ENCODE data around the gene SNX8. TPM values are rescaled to one million over a fixed set of nuclear protein-coding genes. Genes with fewer than 3 reads are reported as not detected.

The SNX8 gene
- total and polyA plus RNA-seq, 4 donors, result 4.1 to 26.5 (median 20.9) TPM

DNA sequence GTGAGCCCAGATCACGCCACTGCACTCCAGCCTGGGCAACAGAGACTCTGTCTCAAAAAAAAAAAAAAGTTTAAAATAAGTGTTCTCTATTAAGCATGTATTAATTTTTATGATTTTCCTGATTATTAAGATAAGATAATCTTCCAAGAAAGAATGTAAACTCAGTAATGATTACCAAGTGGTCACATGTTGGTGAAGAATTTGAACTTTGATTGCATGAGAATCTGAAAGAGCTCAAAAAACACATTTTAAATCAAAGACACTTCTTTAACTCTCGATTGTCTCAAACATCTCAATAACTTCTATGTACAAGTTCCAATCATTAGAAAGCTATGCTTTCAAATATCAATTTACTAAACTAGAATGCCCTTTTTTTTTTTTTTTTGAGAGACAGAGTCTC lies 33.8 kb downstream of the SNX8 start:
- Histone ChIP-seq H3K4me3 (ENCODE audit: low read length in 2 of 2) (no peak overlapping the region), H3K36me3 (ENCODE audit: control insufficient read depth in 1 of 2, insufficient read depth in 2 of 2, low read length in 1 of 2) (peaks cover 0 to 2% of the 10 kb centered on the region in 2 donors), H3K27me3 (ENCODE audit: control insufficient read depth in 1 of 2, insufficient read depth in 2 of 2, low read length in 1 of 2) (no peaks in the 10 kb centered on the region), H3K4me1 (ENCODE audit: control insufficient read depth in 1 of 2, insufficient read depth in 2 of 2, low read length in 2 of 2) (no peaks in the 10 kb centered on the region), H3K9me3 (ENCODE audit: control insufficient read depth, low read length) (no peaks in the 10 kb centered on the region), H3K27ac (ENCODE audit: low read depth in 1 of 2, low read length in 2 of 2) (no peak overlapping the region)
- DNase-seq (no peak), ATAC-seq (ENCODE audit: low FRiP score) (no peak)
- intact Hi-C loops (cut with DNase I), result no loop called here
- 94 to 96% methylated on average over 2 of the region's 2 CpGs for WGBS, 2 donors

DNA sequence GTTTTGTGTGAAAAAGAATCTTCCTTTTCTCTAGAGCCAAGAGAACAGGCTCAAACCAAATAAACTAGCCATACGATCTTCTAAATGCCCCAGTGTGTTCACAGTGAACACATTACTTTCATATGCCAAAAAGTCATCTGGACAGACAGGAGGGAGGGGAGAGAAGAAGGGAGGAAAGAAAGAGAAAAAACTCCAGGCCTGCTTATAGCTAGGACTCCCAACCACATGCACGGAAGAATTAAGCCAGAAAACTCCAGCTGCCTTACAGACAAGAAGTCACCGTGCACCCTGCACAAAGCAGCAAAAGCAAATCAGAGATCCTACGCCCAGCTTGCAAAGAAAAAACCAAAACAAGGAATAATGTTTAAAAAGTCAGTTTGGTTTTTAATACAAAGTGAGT lies 34.3 kb downstream of the SNX8 start:
- peaks cover 0 to 2% of the 10 kb centered on the region in 2 donors for H3K36me3 ChIP-seq (ENCODE audit: control insufficient read depth in 1 of 2, insufficient read depth in 2 of 2, low read length in 1 of 2)
- WGBS, 2 donors, result 55 to 59% methylated on average over 4 of the region's 4 CpGs
- H3K27me3 ChIP-seq (ENCODE audit: control insufficient read depth in 1 of 2, insufficient read depth in 2 of 2, low read length in 1 of 2), result no peaks in the 10 kb centered on the region
- ATAC-seq (ENCODE audit: low FRiP score) (no peak), DNase-seq (no peak)
- intact Hi-C loops (cut with DNase I), result no loop called here
- H3K27ac ChIP-seq (ENCODE audit: low read depth in 1 of 2, low read length in 2 of 2), result no peak overlapping the region
- H3K4me1 ChIP-seq (ENCODE audit: control insufficient read depth in 1 of 2, insufficient read depth in 2 of 2, low read length in 2 of 2), result no peaks in the 10 kb centered on the region
- H3K4me3 ChIP-seq (ENCODE audit: low read length in 2 of 2), result no peak overlapping the region
- no peaks in the 10 kb centered on the region for H3K9me3 ChIP-seq (ENCODE audit: control insufficient read depth, low read length)

DNA sequence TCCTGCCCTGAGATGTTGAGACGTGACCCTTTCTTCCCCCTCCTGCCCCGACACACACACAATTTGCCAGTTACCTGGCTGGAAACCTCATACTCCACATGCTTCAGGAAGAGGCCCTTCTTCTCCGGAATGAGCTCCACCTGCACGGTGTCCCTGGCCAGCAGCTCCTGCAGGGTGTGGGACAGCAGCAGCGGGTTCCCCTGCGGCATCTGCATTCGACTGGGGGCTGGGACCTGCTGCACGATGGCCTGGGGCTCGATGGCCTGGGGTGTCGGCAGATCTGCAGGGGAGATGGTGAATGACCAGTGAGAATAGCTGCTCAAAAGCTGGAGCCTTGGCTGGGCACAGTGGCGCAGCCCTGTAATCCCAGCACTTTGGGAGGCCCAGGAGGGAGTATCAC lies 36.2 kb downstream of the SNX8 start:
- Histone ChIP-seq H3K27me3 (ENCODE audit: control insufficient read depth in 1 of 2, insufficient read depth in 2 of 2, low read length in 1 of 2) (no peaks in the 10 kb centered on the region), H3K36me3 (ENCODE audit: control insufficient read depth in 1 of 2, insufficient read depth in 2 of 2, low read length in 1 of 2) (peaks cover 0 to 2% of the 10 kb centered on the region in 2 donors), H3K27ac (ENCODE audit: low read depth in 1 of 2, low read length in 2 of 2) (no peak overlapping the region), H3K4me3 (ENCODE audit: low read length in 2 of 2) (no peak overlapping the region), H3K4me1 (ENCODE audit: control insufficient read depth in 1 of 2, insufficient read depth in 2 of 2, low read length in 2 of 2) (no peaks in the 10 kb centered on the region), H3K9me3 (ENCODE audit: control insufficient read depth, low read length) (no peaks in the 10 kb centered on the region)
- DNase-seq (no peak), ATAC-seq (ENCODE audit: low FRiP score) (no peak)
- intact Hi-C loops (cut with DNase I), result no loop called here
- 91 to 93% methylated on average over 11 of the region's 11 CpGs for WGBS, 2 donors

DNA sequence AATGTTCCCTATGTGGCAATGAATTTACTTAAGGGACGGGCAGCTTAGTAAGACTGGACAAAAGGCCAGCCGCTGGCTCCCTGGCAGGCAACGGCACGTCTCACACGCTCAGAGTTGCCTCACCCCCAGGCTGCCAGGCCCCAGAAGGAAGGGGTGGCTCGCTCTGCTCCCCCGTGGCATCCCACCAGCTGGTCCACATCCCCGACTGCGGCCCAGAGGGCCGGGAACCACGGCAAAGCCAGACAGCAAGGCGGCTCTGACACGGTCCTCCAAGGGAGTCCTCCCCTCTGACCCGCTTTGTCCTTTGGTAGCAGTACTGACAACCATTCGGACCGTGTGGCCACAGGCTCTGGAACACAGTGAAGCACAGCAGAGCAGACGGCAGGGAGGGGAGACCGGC lies 38.1 kb downstream of the SNX8 start:
- intact Hi-C loops (cut with DNase I), result no loop called here
- H3K9me3 ChIP-seq (ENCODE audit: control insufficient read depth, low read length), result no peaks in the 10 kb centered on the region

DNA sequence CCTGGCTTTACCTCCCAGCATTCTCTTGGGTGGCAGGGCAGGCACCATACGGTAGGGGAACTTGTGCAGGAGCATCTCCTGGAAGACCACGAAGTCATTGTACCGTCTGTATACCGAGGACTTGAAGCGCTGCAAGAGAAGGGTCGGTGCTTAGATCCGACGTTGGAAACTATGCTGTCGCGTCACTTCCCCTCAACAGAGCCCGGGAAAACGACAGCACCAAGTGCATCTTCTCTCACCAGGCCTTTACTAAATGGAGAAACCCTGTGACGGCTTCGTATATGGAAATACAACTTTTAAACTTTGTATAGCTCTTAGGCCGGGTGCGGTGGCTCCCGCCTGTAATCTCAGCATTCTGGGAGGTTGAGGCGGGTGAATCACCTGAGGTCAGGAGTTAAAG lies 39.1 kb downstream of the SNX8 start:
- DNase-seq (no peak), ATAC-seq (ENCODE audit: low FRiP score) (no peak)
- WGBS, 2 donors, result 90% methylated on average over 18 of the region's 18 CpGs
- Histone ChIP-seq H3K27ac (ENCODE audit: low read depth in 1 of 2, low read length in 2 of 2) (no peak overlapping the region), H3K9me3 (ENCODE audit: control insufficient read depth, low read length) (no peaks in the 10 kb centered on the region), H3K4me3 (ENCODE audit: low read length in 2 of 2) (no peak overlapping the region), H3K27me3 (ENCODE audit: control insufficient read depth in 1 of 2, insufficient read depth in 2 of 2, low read length in 1 of 2) (no peaks in the 10 kb centered on the region), H3K4me1 (ENCODE audit: control insufficient read depth in 1 of 2, insufficient read depth in 2 of 2, low read length in 2 of 2) (no peaks in the 10 kb centered on the region), H3K36me3 (ENCODE audit: control insufficient read depth in 1 of 2, insufficient read depth in 2 of 2, low read length in 1 of 2) (peaks cover under 1 to 6% of the 10 kb centered on the region in 2 donors)
- intact Hi-C loops (cut with DNase I), result no loop called here

More for the DNA sequence above, 38.1 kb downstream of the SNX8 start:
- no peak for DNase-seq
- Histone ChIP-seq H3K4me1 (ENCODE audit: control insufficient read depth in 1 of 2, insufficient read depth in 2 of 2, low read length in 2 of 2) (no peaks in the 10 kb centered on the region), H3K27me3 (ENCODE audit: control insufficient read depth in 1 of 2, insufficient read depth in 2 of 2, low read length in 1 of 2) (no peaks in the 10 kb centered on the region), H3K27ac (ENCODE audit: low read depth in 1 of 2, low read length in 2 of 2) (no peak overlapping the region), H3K36me3 (ENCODE audit: control insufficient read depth in 1 of 2, insufficient read depth in 2 of 2, low read length in 1 of 2) (peaks cover 0 to 6% of the 10 kb centered on the region in 2 donors), H3K4me3 (ENCODE audit: low read length in 2 of 2) (no peak overlapping the region)
- no peak for ATAC-seq (ENCODE audit: low FRiP score)
- WGBS, 2 donors, result 86 to 88% methylated on average over 18 of the region's 18 CpGs

DNA sequence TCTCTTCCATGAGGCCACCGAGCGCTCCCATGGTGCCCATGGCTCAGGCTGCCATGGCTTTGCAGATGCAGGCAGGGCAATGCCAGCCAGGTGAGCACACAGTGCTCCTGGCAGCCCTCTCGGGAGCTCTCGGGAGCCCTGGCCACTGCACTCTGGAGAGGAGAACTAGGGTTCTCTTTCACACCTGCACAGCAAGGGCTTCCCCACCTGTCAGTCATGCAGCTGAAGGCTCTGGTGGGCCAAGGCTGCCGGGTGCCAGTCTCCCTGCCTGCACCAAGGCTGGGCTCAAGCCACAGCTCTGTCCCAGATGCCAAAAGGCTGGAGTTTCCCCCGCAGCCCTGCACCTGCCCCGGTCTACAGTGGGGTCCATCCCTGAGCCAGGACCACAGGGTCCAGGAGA lies 39.6 kb downstream of the SNX8 start:
- Histone ChIP-seq H3K4me1 (ENCODE audit: control insufficient read depth in 1 of 2, insufficient read depth in 2 of 2, low read length in 2 of 2) (no peaks in the 10 kb centered on the region), H3K4me3 (ENCODE audit: low read length in 2 of 2) (no peak overlapping the region), H3K27ac (ENCODE audit: low read depth in 1 of 2, low read length in 2 of 2) (no peak overlapping the region), H3K9me3 (ENCODE audit: control insufficient read depth, low read length) (no peaks in the 10 kb centered on the region), H3K27me3 (ENCODE audit: control insufficient read depth in 1 of 2, insufficient read depth in 2 of 2, low read length in 1 of 2) (no peaks in the 10 kb centered on the region), H3K36me3 (ENCODE audit: control insufficient read depth in 1 of 2, insufficient read depth in 2 of 2, low read length in 1 of 2) (peaks cover 5 to 6% of the 10 kb centered on the region in 2 donors)
- ATAC-seq (ENCODE audit: low FRiP score) (no peak), DNase-seq (no peak)
- intact Hi-C loops (cut with DNase I), result no loop called here
- WGBS, 2 donors, result 80 to 90% methylated on average over 7 of the region's 7 CpGs

DNA sequence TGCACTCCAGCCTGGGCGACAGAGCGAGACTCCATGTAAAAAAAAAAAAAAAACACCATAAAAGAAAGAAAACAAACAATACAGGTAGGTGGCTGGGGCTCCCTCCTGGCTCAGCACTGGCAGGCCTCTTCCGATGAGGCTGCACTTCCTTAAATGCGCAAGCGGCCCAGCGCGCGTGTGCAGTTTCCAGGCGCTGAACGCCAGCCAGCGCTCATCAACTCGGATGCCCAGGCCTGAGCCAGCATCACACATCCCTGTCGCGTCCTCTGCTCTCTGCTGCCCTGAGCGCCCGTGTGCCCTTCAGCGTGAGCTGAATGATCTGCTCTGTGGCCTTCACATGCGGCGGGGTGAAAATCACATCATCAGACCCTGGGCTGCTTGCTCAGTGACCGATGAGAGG lies 40.4 kb downstream of the SNX8 start:
- WGBS, 2 donors, result 97 to 98% methylated on average over 20 of the region's 20 CpGs
- intact Hi-C loops (cut with DNase I), result no loop called here
- Histone ChIP-seq H3K4me1 (ENCODE audit: control insufficient read depth in 1 of 2, insufficient read depth in 2 of 2, low read length in 2 of 2) (no peaks in the 10 kb centered on the region), H3K9me3 (ENCODE audit: control insufficient read depth, low read length) (no peaks in the 10 kb centered on the region), H3K27ac (ENCODE audit: low read depth in 1 of 2, low read length in 2 of 2) (no peak overlapping the region), H3K4me3 (ENCODE audit: low read length in 2 of 2) (no peak overlapping the region), H3K36me3 (ENCODE audit: control insufficient read depth in 1 of 2, insufficient read depth in 2 of 2, low read length in 1 of 2) (peaks cover 6% of the 10 kb centered on the region in 2 donors), H3K27me3 (ENCODE audit: control insufficient read depth in 1 of 2, insufficient read depth in 2 of 2, low read length in 1 of 2) (no peaks in the 10 kb centered on the region)
- peak; percentile 37 for ATAC-seq (ENCODE audit: low FRiP score)
- DNase-seq, result no peak

DNA sequence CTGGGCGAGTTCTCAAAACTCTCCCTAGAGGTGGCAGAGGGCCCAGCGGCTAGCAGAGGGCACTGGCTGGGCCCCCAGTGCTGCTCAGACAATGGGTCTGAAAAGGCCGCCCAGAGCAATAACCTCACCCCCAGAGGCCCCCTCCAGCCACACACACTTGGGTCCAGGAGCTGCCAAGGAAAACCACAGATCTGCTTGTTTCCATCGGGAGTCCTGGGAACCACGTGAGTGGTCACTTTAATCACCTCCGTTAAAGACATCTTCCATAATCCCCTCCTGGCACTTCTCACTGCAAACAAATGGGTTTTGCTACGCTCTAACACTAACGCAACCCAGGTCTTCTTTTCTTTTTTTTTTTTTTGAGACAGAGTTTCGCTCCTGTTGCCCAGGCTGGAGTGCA lies 42.2 kb downstream of the SNX8 start:
- H3K4me3 ChIP-seq (ENCODE audit: low read length in 2 of 2), result no peak overlapping the region
- 83 to 86% methylated on average over 9 of the region's 9 CpGs for WGBS, 2 donors
- intact Hi-C loops (cut with DNase I), result no loop called here
- no peaks in the 10 kb centered on the region for H3K4me1 ChIP-seq (ENCODE audit: control insufficient read depth in 1 of 2, insufficient read depth in 2 of 2, low read length in 2 of 2)
- ATAC-seq (ENCODE audit: low FRiP score) (no peak), DNase-seq (no peak)
- H3K36me3 ChIP-seq (ENCODE audit: control insufficient read depth in 1 of 2, insufficient read depth in 2 of 2, low read length in 1 of 2), result peaks cover 4 to 6% of the 10 kb centered on the region in 2 donors
- no peaks in the 10 kb centered on the region for H3K9me3 ChIP-seq (ENCODE audit: control insufficient read depth, low read length)
- H3K27me3 ChIP-seq (ENCODE audit: control insufficient read depth in 1 of 2, insufficient read depth in 2 of 2, low read length in 1 of 2), result no peaks in the 10 kb centered on the region
- H3K27ac ChIP-seq (ENCODE audit: low read depth in 1 of 2, low read length in 2 of 2), result no peak overlapping the region

DNA sequence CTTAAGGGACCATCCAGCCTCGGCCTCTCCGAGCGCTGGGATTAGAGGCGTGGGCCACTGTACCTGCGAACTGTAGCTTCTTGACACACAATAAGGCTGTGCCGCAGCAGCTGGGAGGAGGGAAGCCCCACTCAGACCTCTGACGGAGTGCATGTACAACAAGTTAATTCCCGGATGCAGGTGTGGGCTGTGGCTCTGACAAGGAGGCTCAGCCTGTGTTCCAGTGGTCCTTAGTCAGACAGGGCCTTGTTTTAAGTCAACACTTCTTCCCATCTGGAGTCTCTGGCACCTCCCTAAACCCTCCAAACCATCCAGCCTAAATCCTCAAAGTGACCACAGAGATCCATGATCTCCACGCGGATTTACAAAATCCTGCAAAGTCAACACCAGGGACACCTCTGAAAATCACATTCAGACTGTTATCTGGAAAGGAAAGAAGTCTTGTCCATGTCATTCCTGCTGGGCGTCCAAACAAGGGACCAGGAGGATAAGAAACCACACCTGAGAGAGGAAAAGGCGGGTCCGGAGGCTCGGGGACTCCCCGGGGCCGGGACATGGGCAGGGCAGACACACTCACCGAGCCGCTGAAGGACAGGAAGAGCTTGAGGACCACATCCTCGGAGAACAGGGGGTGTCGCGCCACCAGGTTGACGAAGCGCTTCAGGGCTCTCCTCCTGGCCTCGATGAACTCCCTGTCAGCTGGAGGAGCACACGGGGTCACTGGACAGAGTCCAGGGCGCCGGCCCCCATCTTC lies 42.8 kb downstream of the SNX8 start:
- no peak for DNase-seq
- Histone ChIP-seq H3K9me3 (ENCODE audit: control insufficient read depth, low read length) (no peaks in the 10 kb centered on the region), H3K36me3 (ENCODE audit: control insufficient read depth in 1 of 2, insufficient read depth in 2 of 2, low read length in 1 of 2) (peaks cover 4 to 6% of the 10 kb centered on the region in 2 donors), H3K27ac (ENCODE audit: low read depth in 1 of 2, low read length in 2 of 2) (no peak overlapping the region), H3K27me3 (ENCODE audit: control insufficient read depth in 1 of 2, insufficient read depth in 2 of 2, low read length in 1 of 2) (no peaks in the 10 kb centered on the region), H3K4me3 (ENCODE audit: low read length in 2 of 2) (no peak overlapping the region), H3K4me1 (ENCODE audit: control insufficient read depth in 1 of 2, insufficient read depth in 2 of 2, low read length in 2 of 2) (no peaks in the 10 kb centered on the region)
- ATAC-seq (ENCODE audit: low FRiP score), result no peak
- 85 to 92% methylated on average over 27 of the region's 27 CpGs for WGBS, 2 donors
- intact Hi-C loops (cut with DNase I), result no loop called here
